GM13976 (cell line): Measurements from ENCODE around the gene SH3GL1.

Source experiments
- DNase-seq: peaks from one replicate; pipeline ENCODE4 v3.0.0; 2012; ENCODE audit warnings: low spot score
- CTCF ChIP-seq: IDR thresholded peaks from 2 replicates; pipeline ENCODE4 v1.5.1; 2012; ENCODE audit warnings: borderline replicate concordance, mild to moderate bottlenecking; ENCODE audit not compliant: insufficient read depth; ENCODE audit errors: extremely low read depth, missing control alignments, control extremely low read depth
- in situ Hi-C: fragments of 300-500 bp; cut with MboI; formaldehyde crosslinking; loops from one replicate; pipeline ENCODE4 v1.12.0; 2022; ENCODE audit warnings: low sequenced_read_pairs, mixed read lengths, inconsistent platforms; ENCODE audit not compliant: unreplicated experiment

SH3GL1 gene

GRCh38 chr19:4441994-4442818 lies 41.9 kb upstream of the SH3GL1 start:
- no peak for TF ChIP-seq CTCF
- DNase-seq, result no peak
- in situ Hi-C loops, result no loop called here

GRCh38 chr19:4439243-4439642 lies 38.9 kb upstream of the SH3GL1 start:
- TF ChIP-seq CTCF, result no peak
- DNase-seq, result no peak
- in situ Hi-C loops, result no loop called here

- DNase-seq, result no peak
- TF ChIP-seq CTCF, result no peak
- in situ Hi-C loops, result no loop called here
These were observed 36.8 kb upstream of the SH3GL1 start for GRCh38 chr19:4437103-4437502.

GRCh38 chr19:4436231-4436630 lies 35.9 kb upstream of the SH3GL1 start:
- in situ Hi-C loops, result no loop called here
- no peak for DNase-seq
- TF ChIP-seq CTCF, result no peak

- TF ChIP-seq CTCF, result no peak
- in situ Hi-C loops, result no loop called here
- no peak for DNase-seq
These were observed 34.0 kb upstream of the SH3GL1 start for GRCh38 chr19:4434391-4434790.

GRCh38 chr19:4432918-4433506 lies 32.7 kb upstream of the SH3GL1 start:
- no peak for TF ChIP-seq CTCF
- in situ Hi-C loops, result no loop called here
- DNase-seq, result no peak
